HCT116 (cell line): Measurements from ENCODE around the gene SLC7A1. TPM values are rescaled to one million over a fixed set of nuclear protein-coding genes. Genes with fewer than 3 reads are reported as not detected.
A peak's percentile ranks its signal among the peaks of the same experiment; 100 is the strongest.

ENCODE experiments used
- ATAC-seq: fragments of 200-7000 bp; cut with Tn5 transposase; 2 replicates; pipeline ENCODE4 v1.9.1; 2020; ENCODE audit warnings: mild to moderate bottlenecking, moderate library complexity
- BruUV-seq: library from RNA; stranded (reverse); fragments of 400-500 nt; replicated peaks from 2 replicates; lab custom pipeline; 2021; lab: Mats Ljungman, UMichigan
- CTCF ChIA-PET: fragments of 300-600 bp; sonication (Branson Sonifier 250); formaldehyde crosslinking; loops from one replicate; lab custom pipeline; 2021; ENCODE audit warnings: antibody characterized with exemption; lab: Charles Lee
- POLR2A ChIA-PET: fragments of 300-600, 350-600 bp; sonication (Branson Sonifier 250); formaldehyde crosslinking; loops from one replicate; lab custom pipeline; 2021; ENCODE audit warnings: antibody characterized with exemption; lab: Charles Lee
- RAD21 ChIA-PET, 2 experiments: fragments of 300-600 bp; sonication (Branson Sonifier 250); formaldehyde crosslinking; loops; one replicate each; lab custom pipeline; 2023; ENCODE audit warnings: low total read pairs in 2 of 2; ENCODE audit not compliant: uncharacterized antibody in 2 of 2, unreplicated experiment in 2 of 2, low non-redundant PET in 1 of 2; lab: Charles Lee
- DNase-seq: peaks from one replicate; pipeline ENCODE4 v3.0.0-alpha.2; 2010; ENCODE audit warnings: low read depth, low spot score
- H2AFZ ChIP-seq: fragments of 200-600 bp; shearing (Covaris generic), sonication (generic); 2 replicates; pipeline ENCODE4 v1.6.1; 2017; ENCODE audit warnings: low read depth, mixed run types, mixed read lengths, antibody characterized with exemption, low read length; ENCODE audit not compliant: poor library complexity, severe bottlenecking
- H3K27ac ChIP-seq: 2 replicates; pipeline ENCODE4 v1.5.1; 2012; ENCODE audit warnings: low read depth, low read length
- H3K27me3 ChIP-seq: fragments of 200-600 bp; sonication (generic); 2 replicates; pipeline ENCODE4 v1.6.1; 2016; ENCODE audit warnings: mixed run types, low read length, mixed read lengths; ENCODE audit not compliant: insufficient read depth
- H3K36me3 ChIP-seq, 2 experiments: fragments of 200-500 bp in 1 of 2; fragments of 200-600 bp in 1 of 2; sonication (Bioruptor generic) in 1 of 2; sonication (generic) in 1 of 2; 2 replicates each; pipeline versions ENCODE4 v1.5.1 to v1.6.1; 2014 to 2016; ENCODE audit warnings: low read length in 2 of 2, inconsistent platforms in 1 of 2, mixed read lengths in 1 of 2, mixed run types in 1 of 2; ENCODE audit not compliant: insufficient read depth in 2 of 2, control insufficient read depth in 1 of 2
- H3K4me1 ChIP-seq, 2 experiments: fragments of 200-600 bp in 1 of 2; sonication (generic) in 1 of 2; 2 replicates each; pipeline versions ENCODE4 v1.5.1 to v1.6.1; 2012 to 2017; ENCODE audit warnings: low read length in 2 of 2, inconsistent platforms in 1 of 2, mild to moderate bottlenecking in 1 of 2, mixed read lengths in 1 of 2, mixed run types in 1 of 2, moderate library complexity in 1 of 2; ENCODE audit not compliant: insufficient read depth in 2 of 2, control insufficient read depth in 1 of 2
- H3K4me2 ChIP-seq: fragments of 200-600 bp; sonication (generic); 2 replicates; pipeline ENCODE4 v1.6.1; 2017; ENCODE audit warnings: mixed run types, low read length, mixed read lengths
- H3K4me3 ChIP-seq, 2 experiments: fragments of 200-600 bp in 1 of 2; sonication (generic) in 1 of 2; replicated peaks in 1 of 2; 2 replicates each; pipeline ENCODE4 v1.5.1; 2011 to 2016; ENCODE audit warnings: low read length in 2 of 2, control low read depth in 1 of 2, low read depth in 1 of 2, mild to moderate bottlenecking in 1 of 2, mixed read lengths in 1 of 2, mixed run types in 1 of 2
- H3K79me2 ChIP-seq: fragments of 200-600 bp; sonication (generic); 2 replicates; pipeline ENCODE4 v1.6.1; 2017; ENCODE audit warnings: mild to moderate bottlenecking, mixed run types, low read length, moderate library complexity, mixed read lengths; ENCODE audit not compliant: insufficient read depth
- H3K9ac ChIP-seq: fragments of 200-600 bp; sonication (generic); 2 replicates; pipeline ENCODE4 v1.6.1; 2016; ENCODE audit warnings: low read length, mixed read lengths
- H3K9me2 ChIP-seq: fragments of 200-600 bp; sonication (generic), shearing (Covaris generic); 2 replicates; pipeline ENCODE4 v1.6.1; 2017; ENCODE audit warnings: mixed run types, mild to moderate bottlenecking, moderate library complexity; ENCODE audit not compliant: insufficient read depth
- H3K9me3 ChIP-seq, 2 experiments: fragments of 200-500 bp in 1 of 2; fragments of 200-600 bp in 1 of 2; sonication (Bioruptor generic) in 1 of 2; sonication (generic) in 1 of 2; 2 replicates each; pipeline ENCODE4 v1.6.1; 2014 to 2017; ENCODE audit warnings: low read length in 2 of 2, mixed read lengths in 2 of 2, inconsistent platforms in 1 of 2, low read depth in 1 of 2, mild to moderate bottlenecking in 1 of 2, mixed run types in 1 of 2, moderate library complexity in 1 of 2; ENCODE audit not compliant: control insufficient read depth in 1 of 2, insufficient read depth in 1 of 2
- H4K20me1 ChIP-seq: fragments of 200-600 bp; sonication (generic), shearing (Covaris generic); 2 replicates; pipeline ENCODE4 v1.6.1; 2017; ENCODE audit warnings: mixed run types, mild to moderate bottlenecking, moderate library complexity; ENCODE audit not compliant: insufficient read depth
- ATF3 ChIP-seq: IDR thresholded peaks from 2 replicates; pipeline ENCODE4 v1.6.1; 2012
- CEBPB ChIP-seq: IDR thresholded peaks from 2 replicates; pipeline ENCODE4 v1.6.1; 2012; ENCODE audit warnings: low read depth
- FOSL1 ChIP-seq: IDR thresholded peaks from 2 replicates; pipeline ENCODE4 v1.6.1; 2012; ENCODE audit warnings: low read depth
- POLR2AphosphoS5 ChIP-seq: IDR thresholded peaks from 2 replicates; pipeline ENCODE4 v1.6.1; 2011; ENCODE audit warnings: mild to moderate bottlenecking, low read depth, low read length, moderate library complexity
- REST ChIP-seq: IDR thresholded peaks from 2 replicates; pipeline ENCODE4 v1.6.1; 2012; ENCODE audit warnings: low read depth
- YY1 ChIP-seq: IDR thresholded peaks from 2 replicates; pipeline ENCODE4 v1.6.1; 2011; ENCODE audit warnings: low read length, low read depth, moderate library complexity, mild to moderate bottlenecking; ENCODE audit not compliant: insufficient replicate concordance; ENCODE audit errors: extremely low read depth
- ZNF274 ChIP-seq: fragments of 200-500 bp; sonication (Bioruptor generic); IDR thresholded peaks from 2 replicates; pipeline ENCODE4 v1.6.1; 2014; ENCODE audit warnings: mild to moderate bottlenecking, low read depth, low read length, inconsistent platforms
- intact Hi-C: fragments of 100-400 bp; cut with micrococcal nuclease; formaldehyde crosslinking; loops from 2 replicates; pipeline ENCODE4 v1.10.0; 2022
- total RNA-seq: library from RNA; stranded (reverse); gene quantifications from one replicate; pipeline ENCODE4 v1.2.1, GENCODE V29; 2021; ENCODE audit not compliant: unreplicated experiment

SLC7A1 gene
- total RNA-seq, 1 experiment from 2014 or later = 124 TPM

GRCh38 chr13:29583073-29583785 is 12.3 kb downstream of the SLC7A1 start:
- DNase-seq = no peak
- Histone ChIP-seq H2AFZ (no peak overlapping the region), H3K36me3 (0 out of 4 replicates have a peak, but pooled peaks cover 0 to 6% of the 10 kb centered on the region in 2 experiments), H3K4me2 (peak overlapping the region; percentile 46), H3K4me3 (no peak overlapping the region), H3K9me2 (no peaks in the 10 kb centered on the region), H3K79me2 (peaks cover 99% of the 10 kb centered on the region), H3K9ac (peak overlapping the region; percentile 1; the same call in 1 of the 2 replicates), H3K27me3 (no peaks in the 10 kb centered on the region), H3K4me1 (peaks cover 11 to 30% of the 10 kb centered on the region in 2 experiments), H3K27ac (peak overlapping the region; percentile 43; the same call in 1 of the 2 replicates), H4K20me1 (peaks cover 27% of the 10 kb centered on the region; the same call in 1 of the 2 replicates), H3K9me3 (no peaks in the 10 kb centered on the region)
- intact Hi-C loops = no loop called here
- ChIA-PET POLR2A (no interaction called here), RAD21 (no interaction called here), CTCF (no interaction called here)
- BruUV-seq = no TSS peak
- TF ChIP-seq FOSL1 (peak; percentile 29; the same call in 1 of the 2 replicates), POLR2AphosphoS5 (no peak), ATF3 (no peak), ZNF274 (no peak), CEBPB (no peak), YY1 (no peak), REST (no peak)
- peak; percentile 85 for ATAC-seq
